ENCODE results near the gene SYTL3. TPM values are rescaled to one million over a fixed set of nuclear protein-coding genes. Genes with fewer than 3 reads are reported as not detected.

Gene SYTL3
- total RNA-seq, 1 experiment from 2014 or later, result 0.09 TPM

- Mint-ChIP-seq H3K4me3 (no peak overlapping the region), H3K9me3 (no peaks in the 10 kb centered on the region), H3K4me1 (peaks cover 28 to 30% of the 10 kb centered on the region in 2 experiments), H3K27ac (no peak overlapping the region), H3K36me3 (ENCODE audit: insufficient read depth in 1 of 3, low read depth in 3 of 3) (no peaks in the 10 kb centered on the region), H3K27me3 (ENCODE audit: low read depth) (peaks cover 4% of the 10 kb centered on the region; the same call in 1 of the 2 replicates)
- no peak overlapping the region for H3K56ac ChIP-seq (ENCODE audit: insufficient read length, low read depth, low read length)
- TF ChIP-seq, protein P1, sequence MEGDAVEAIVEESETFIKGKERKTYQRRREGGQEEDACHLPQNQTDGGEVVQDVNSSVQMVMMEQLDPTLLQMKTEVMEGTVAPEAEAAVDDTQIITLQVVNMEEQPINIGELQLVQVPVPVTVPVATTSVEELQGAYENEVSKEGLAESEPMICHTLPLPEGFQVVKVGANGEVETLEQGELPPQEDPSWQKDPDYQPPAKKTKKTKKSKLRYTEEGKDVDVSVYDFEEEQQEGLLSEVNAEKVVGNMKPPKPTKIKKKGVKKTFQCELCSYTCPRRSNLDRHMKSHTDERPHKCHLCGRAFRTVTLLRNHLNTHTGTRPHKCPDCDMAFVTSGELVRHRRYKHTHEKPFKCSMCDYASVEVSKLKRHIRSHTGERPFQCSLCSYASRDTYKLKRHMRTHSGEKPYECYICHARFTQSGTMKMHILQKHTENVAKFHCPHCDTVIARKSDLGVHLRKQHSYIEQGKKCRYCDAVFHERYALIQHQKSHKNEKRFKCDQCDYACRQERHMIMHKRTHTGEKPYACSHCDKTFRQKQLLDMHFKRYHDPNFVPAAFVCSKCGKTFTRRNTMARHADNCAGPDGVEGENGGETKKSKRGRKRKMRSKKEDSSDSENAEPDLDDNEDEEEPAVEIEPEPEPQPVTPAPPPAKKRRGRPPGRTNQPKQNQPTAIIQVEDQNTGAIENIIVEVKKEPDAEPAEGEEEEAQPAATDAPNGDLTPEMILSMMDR (conservative IDR thresholded peaks at IDR 0.05), result no peak
- H3K27ac ChIP-seq (ENCODE audit: insufficient read length, low read depth, low read length), result no peak overlapping the region
- no peaks in the 10 kb centered on the region for H3K79me2 ChIP-seq (ENCODE audit: insufficient read depth, low read length)
- no CpG with 5 or more reads among the region's 9 CpGs for WGBS (ENCODE audit: extremely low coverage, insufficient read length, low lambda C conversion rate)
- H2AK5ac ChIP-seq (ENCODE audit: insufficient read length, low read length), result no peak overlapping the region
- no peak overlapping the region for H3K14ac ChIP-seq (ENCODE audit: insufficient read depth, low read length)
- H3K9me3 ChIP-seq (ENCODE audit: control insufficient read depth, low read depth, low read length), result no peaks in the 10 kb centered on the region
- no peak overlapping the region for H2BK15ac ChIP-seq (ENCODE audit: low read depth, low read length)
- H2AFZ ChIP-seq (ENCODE audit: low read length), result no peak overlapping the region
- no peak overlapping the region for H2BK120ac ChIP-seq (ENCODE audit: low read depth, low read length, poor library complexity, severe bottlenecking)
- H3K4ac ChIP-seq (ENCODE audit: low read depth, low read length), result no peak overlapping the region
- no peak overlapping the region for H3K23ac ChIP-seq (ENCODE audit: insufficient read length, low read depth, low read length)
- H3K4me1 ChIP-seq (ENCODE audit: insufficient read depth, low read length), result peaks cover 3% of the 10 kb centered on the region; the same call in 1 of the 2 replicates
- no peak overlapping the region for H3T11ph ChIP-seq (ENCODE audit: low read length)
- H3K9ac ChIP-seq (ENCODE audit: extremely low read depth, insufficient read length, low read length), result no peak overlapping the region
- no peak overlapping the region for H2BK20ac ChIP-seq (ENCODE audit: low read depth, low read length, poor library complexity, severe bottlenecking)
- no peak for DNase-seq
- no peak overlapping the region for H4K91ac ChIP-seq (ENCODE audit: insufficient read length, low read depth, low read length)
- H3K27me3 ChIP-seq (ENCODE audit: insufficient read depth, low read length), result no peaks in the 10 kb centered on the region; the same call in 1 of the 2 replicates
- H4K8ac ChIP-seq (replicated peaks; ENCODE audit: insufficient read length, low read depth, low read length), result no peak overlapping the region
- H3K23me2 ChIP-seq (ENCODE audit: insufficient read length, low read depth, low read length, poor library complexity, severe bottlenecking), result no peaks in the 10 kb centered on the region
- no peaks in the 10 kb centered on the region for H4K20me1 ChIP-seq (ENCODE audit: control insufficient read depth, insufficient read depth, insufficient read length)
- no peak overlapping the region for H2BK5ac ChIP-seq (ENCODE audit: insufficient read length, low read length)
- H3K18ac ChIP-seq (ENCODE audit: insufficient read length, low read depth, low read length), result no peak overlapping the region
- H3K4me2 ChIP-seq (ENCODE audit: insufficient read depth, insufficient read length, low read length), result no peak overlapping the region
- H4K5ac ChIP-seq (ENCODE audit: insufficient read length, low read depth, low read length), result no peak overlapping the region
- H2BK12ac ChIP-seq (ENCODE audit: insufficient read length, low read depth, low read length), result no peak overlapping the region
- no peaks in the 10 kb centered on the region for H3K79me1 ChIP-seq (ENCODE audit: insufficient read depth, low read depth, low read length, poor library complexity, severe bottlenecking)
Observed at GRCh38 chr6:158753811-158754210, 104.0 kb downstream of the SYTL3 start.

All from H9 (cell line).